Kidney epithelial cell (primary cell): ENCODE measurements around the gene IMMP2L. TPM values are rescaled to one million over a fixed set of nuclear protein-coding genes. Genes with fewer than 3 reads are reported as not detected.

Experiments
- DNase-seq: peaks from one replicate; pipeline ENCODE4 v3.0.0-alpha.2; 2010; ENCODE audit warnings: low read depth
- H3K27me3 ChIP-seq: 2 replicates; pipeline ENCODE4 v1.6.0; 2011; ENCODE audit warnings: low read length; ENCODE audit not compliant: control insufficient read depth, insufficient read depth
- H3K36me3 ChIP-seq: 2 replicates; pipeline ENCODE4 v1.5.1; 2011; ENCODE audit warnings: low read length; ENCODE audit not compliant: control insufficient read depth, insufficient read depth
- H3K4me3 ChIP-seq: 2 replicates; pipeline ENCODE4 v1.5.1; 2011; ENCODE audit warnings: low read depth, mild to moderate bottlenecking, control low read depth, low read length
- total RNA-seq: library from RNA; depleted of rRNA; stranded (reverse); fragments of >200 nt; gene quantifications from 2 replicates; pipeline ENCODE4 v1.2.3, GENCODE V29; 2015
- TF ChIP-seq, protein P1 (sequence below): IDR thresholded peaks from 2 replicates; pipeline ENCODE4 v1.5.1; 2011; ENCODE audit warnings: mild to moderate bottlenecking, moderate library complexity, low read length, control low read depth, inconsistent platforms; ENCODE audit not compliant: insufficient read depth, poor library complexity, severe bottlenecking

The IMMP2L gene
- total RNA-seq, 1 donor from 2014 or later, result 30.8 TPM

DNA sequence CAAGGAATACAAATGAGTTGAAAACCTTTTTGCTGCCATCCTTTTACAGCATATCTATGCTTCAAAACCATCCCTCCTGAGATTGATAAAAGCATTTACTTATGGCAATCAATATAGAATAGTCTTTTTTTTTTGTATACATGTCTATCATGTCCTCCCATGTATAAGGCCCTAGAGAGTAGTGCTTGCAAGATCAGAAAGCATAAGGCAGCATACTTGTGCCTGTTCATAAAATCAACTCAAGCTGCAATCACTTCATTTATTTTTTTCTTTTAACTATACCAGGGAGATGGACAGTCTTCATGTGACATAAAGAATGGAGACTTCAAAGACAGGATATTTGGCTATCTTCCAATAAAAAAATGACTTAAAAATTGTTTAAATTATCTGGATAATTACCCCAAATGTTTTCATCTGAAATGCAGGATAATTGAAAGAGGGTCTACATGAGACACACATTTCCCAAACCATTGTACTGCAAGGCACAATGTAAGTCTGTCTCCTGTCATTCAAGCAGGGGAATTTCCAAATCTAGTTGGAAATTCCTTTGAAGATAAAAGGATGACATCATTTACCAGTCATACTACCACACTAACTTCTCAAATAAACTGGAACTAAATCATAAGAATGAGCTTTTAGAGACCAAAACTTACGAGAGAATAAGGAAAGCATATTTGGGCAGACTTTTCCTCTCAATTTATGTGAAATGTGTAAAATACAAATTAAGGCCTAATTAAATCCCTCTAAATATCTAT, 448.9 kb downstream of the IMMP2L start:
- H3K27me3 ChIP-seq, result no peaks in the 10 kb centered on the region
- TF ChIP-seq, protein P1, sequence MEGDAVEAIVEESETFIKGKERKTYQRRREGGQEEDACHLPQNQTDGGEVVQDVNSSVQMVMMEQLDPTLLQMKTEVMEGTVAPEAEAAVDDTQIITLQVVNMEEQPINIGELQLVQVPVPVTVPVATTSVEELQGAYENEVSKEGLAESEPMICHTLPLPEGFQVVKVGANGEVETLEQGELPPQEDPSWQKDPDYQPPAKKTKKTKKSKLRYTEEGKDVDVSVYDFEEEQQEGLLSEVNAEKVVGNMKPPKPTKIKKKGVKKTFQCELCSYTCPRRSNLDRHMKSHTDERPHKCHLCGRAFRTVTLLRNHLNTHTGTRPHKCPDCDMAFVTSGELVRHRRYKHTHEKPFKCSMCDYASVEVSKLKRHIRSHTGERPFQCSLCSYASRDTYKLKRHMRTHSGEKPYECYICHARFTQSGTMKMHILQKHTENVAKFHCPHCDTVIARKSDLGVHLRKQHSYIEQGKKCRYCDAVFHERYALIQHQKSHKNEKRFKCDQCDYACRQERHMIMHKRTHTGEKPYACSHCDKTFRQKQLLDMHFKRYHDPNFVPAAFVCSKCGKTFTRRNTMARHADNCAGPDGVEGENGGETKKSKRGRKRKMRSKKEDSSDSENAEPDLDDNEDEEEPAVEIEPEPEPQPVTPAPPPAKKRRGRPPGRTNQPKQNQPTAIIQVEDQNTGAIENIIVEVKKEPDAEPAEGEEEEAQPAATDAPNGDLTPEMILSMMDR, result no peak
- H3K36me3 ChIP-seq, result no peaks in the 10 kb centered on the region
- H3K4me3 ChIP-seq, result no peak overlapping the region
- peak; percentile 53 for DNase-seq

DNA sequence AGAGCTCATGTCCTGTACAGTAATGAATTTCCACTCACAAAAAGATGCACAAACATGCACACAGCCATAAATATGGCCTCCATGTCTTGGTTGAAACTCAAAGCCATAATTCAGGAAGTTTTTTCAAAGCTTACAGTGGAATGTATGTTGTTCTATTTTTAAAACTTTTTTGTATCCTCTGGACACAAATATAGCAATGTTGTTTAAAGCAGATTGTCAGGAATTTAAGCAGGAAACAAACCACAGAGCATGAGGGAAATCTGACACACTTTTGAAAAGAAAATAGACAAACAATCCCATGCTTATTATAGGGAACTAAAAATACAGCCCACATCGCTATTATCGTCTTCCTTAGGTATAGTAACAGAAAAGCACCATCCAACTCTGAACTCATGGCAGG, 449.9 kb downstream of the IMMP2L start:
- Histone ChIP-seq H3K4me3 (no peak overlapping the region), H3K36me3 (no peaks in the 10 kb centered on the region), H3K27me3 (no peaks in the 10 kb centered on the region)
- TF ChIP-seq, protein P1, result no peak
- no peak for DNase-seq

DNA sequence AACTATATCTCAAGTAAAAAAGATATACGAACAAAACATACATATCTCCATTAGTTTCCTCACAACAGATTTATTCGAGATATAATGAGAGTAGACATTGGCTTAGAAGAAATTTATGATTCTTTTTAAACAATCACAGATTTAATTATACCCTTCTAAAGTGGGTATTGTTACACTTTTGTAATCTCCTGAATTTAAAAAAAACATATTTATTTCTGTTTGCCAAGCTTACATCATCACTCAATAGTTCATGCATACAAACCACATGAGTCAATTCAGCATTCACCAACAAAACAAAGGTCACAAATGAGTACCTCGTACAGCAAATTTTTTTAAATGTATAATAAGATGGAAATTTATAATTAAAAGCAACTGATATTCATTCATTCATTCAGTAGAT, 453.8 kb downstream of the IMMP2L start:
- H3K27me3 ChIP-seq, result no peaks in the 10 kb centered on the region
- TF ChIP-seq, protein P1, result no peak
- no peaks in the 10 kb centered on the region for H3K36me3 ChIP-seq
- H3K4me3 ChIP-seq, result no peak overlapping the region
- no peak for DNase-seq

DNA sequence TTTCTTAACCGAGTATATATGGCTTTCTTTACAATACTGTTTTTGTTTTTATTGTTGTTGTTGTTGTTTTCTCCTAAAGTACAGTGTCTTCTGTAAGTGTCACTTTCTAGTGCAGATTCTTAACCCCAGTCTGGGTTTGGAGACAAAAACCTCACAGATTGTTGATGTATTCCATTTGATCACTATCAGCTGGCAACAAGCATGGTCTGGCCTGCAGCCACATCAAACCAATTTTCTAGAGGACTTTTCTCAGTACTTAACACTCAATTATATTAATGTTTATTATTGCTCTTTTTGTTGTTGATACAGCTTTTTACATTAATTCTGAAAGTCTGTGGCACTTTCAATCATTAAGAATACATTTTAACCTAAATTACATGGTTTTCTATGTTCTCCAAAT, 454.3 kb downstream of the IMMP2L start:
- H3K4me3 ChIP-seq, result no peak overlapping the region
- DNase-seq, result no peak
- H3K27me3 ChIP-seq, result no peaks in the 10 kb centered on the region
- H3K36me3 ChIP-seq, result no peaks in the 10 kb centered on the region
- TF ChIP-seq, protein P1, result no peak

DNA sequence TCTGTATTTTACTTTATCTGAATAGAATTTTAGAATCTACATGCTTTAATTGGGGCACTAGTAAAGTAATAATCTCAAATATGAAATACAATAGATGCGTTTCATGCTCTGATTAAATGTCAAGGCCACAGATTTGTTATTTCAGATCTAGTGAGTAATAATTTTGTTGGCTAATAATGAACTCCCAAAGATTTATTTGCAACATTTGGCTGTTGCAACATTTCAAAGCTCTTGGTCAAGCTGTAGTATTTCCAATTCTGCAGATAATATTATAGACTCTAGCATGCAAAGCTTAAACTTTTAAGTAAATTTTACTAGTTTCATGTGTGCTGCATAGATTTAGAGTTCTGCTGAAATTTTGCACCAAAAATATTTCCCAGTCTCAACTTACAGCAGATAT, 454.7 kb downstream of the IMMP2L start:
- DNase-seq, result no peak
- TF ChIP-seq, protein P1, result no peak
- H3K4me3 ChIP-seq, result no peak overlapping the region
- H3K27me3 ChIP-seq, result no peaks in the 10 kb centered on the region
- no peaks in the 10 kb centered on the region for H3K36me3 ChIP-seq

DNA sequence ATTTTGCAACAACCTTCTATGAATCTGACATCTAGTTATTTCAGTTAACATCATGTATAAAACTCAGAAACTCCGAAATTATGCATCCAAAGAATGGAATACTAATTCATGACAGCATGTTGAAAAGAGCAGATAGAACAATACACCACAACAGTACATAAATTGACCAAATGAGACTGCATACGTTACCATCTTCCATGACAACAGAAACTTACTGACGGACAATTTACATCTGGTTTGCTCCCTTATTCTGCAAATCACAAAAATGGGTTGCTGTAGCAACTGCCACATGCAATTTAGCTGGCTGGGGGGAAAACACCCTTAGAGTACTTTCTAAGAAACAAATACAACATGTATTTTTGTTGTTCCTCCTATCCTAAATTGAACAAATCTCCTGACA, 457.0 kb downstream of the IMMP2L start:
- Histone ChIP-seq H3K4me3 (no peak overlapping the region), H3K27me3 (no peaks in the 10 kb centered on the region), H3K36me3 (no peaks in the 10 kb centered on the region)
- TF ChIP-seq, protein P1, result no peak
- DNase-seq, result no peak
